Pancreas (tissue), 10 donors: ENCODE data around the gene DENND1A. TPM values are rescaled to one million over a fixed set of nuclear protein-coding genes. Genes with fewer than 3 reads are reported as not detected.

ENCODE experiments used
- ATAC-seq, 4 donors: fragments of 200-7000 bp; cut with Tn5 transposase; one replicate each; pipeline versions ENCODE4 v1.8.0 to v1.9.1; 2020; ENCODE audit warnings: mild to moderate bottlenecking in 4 of 4, moderate library complexity in 4 of 4
- DNase-seq, 6 donors: peaks; one replicate each; pipeline ENCODE4 v3.0.0-alpha.2; 2020
- FAIRE-seq: peaks from 2 replicates; lab custom pipeline; 2012; peaks lifted over from hg19 to GRCh38; lab: Jason Lieb, UNC
- H3K27ac ChIP-seq, 4 donors: fragments of 200-600 bp; sonication (generic); 1 replicate in 3 of 4; 2 replicates in 1 of 4; pipeline versions ENCODE4 v1.5.0 to v1.8.0; 2020
- H3K27me3 ChIP-seq, 4 donors: fragments of 200-600 bp; one replicate each; pipeline ENCODE4 v1.8.0; 2021
- H3K36me3 ChIP-seq, 3 donors: fragments of 200-600 bp; sonication (generic) in 1 of 3; one replicate each; pipeline versions ENCODE4 v1.5.0 to v1.8.0; 2020 to 2021
- H3K4me1 ChIP-seq, 3 donors: fragments of 200-600 bp; one replicate each; pipeline ENCODE4 v1.8.0; 2021
- H3K4me3 ChIP-seq, 4 donors: fragments of 200-600 bp; sonication (generic) in 2 of 4; one replicate each; pipeline versions ENCODE4 v1.5.0 to v1.8.0; 2020 to 2021
- H3K9me3 ChIP-seq, 4 donors: fragments of 200-600 bp; one replicate each; pipeline ENCODE4 v1.8.0; 2021
- CTCF ChIP-seq, 4 donors: fragments of 200-600 bp; sonication (generic) in 3 of 4; IDR thresholded peaks; one replicate each; pipeline versions ENCODE4 v1.5.0 to v1.8.0; 2021; ENCODE audit warnings: antibody characterized with exemption in 4 of 4
- WGBS, 2 donors: extraction: QIAGEN DNeasy Blood & Tissue Kit; methylation state at CpG; one replicate each; pipeline ENCODE4 v1.1.7; 2013; 5-methylcytosine and 5-hydroxymethylcytosine counted together
- intact Hi-C, 3 donors: fragments of 100-400 bp; cut with DNase I; formaldehyde crosslinking; loops; one replicate each; pipeline versions ENCODE4 v1.11.1 to v1.14.2; 2022
- polyA plus RNA-seq, 2 donors: library from polyadenylated mRNA; stranded (reverse); fragments of 200-250 nt; gene quantifications; one replicate each; pipeline ENCODE4 v1.2.3, GENCODE V29; 2013
- total RNA-seq, 6 donors: library from RNA; stranded (reverse); fragmentation: NEBNext Ultra II Directional in 4 of 6; extraction: Animal tissue kit (Norgen Biotek cat#: 25700) in 4 of 6; gene quantifications; one replicate each; pipeline versions ENCODE4 v1.2.1 to v1.2.4, GENCODE V29; 2021 to 2023
- donor health status: healthy with polysubstance abuse.
- donor health status: DM: no; HTN: no; CAD: no; lungs with moderate emphysema.
- donor health status: DM: no; HTN: no; CAD: no.
- donor health status: control.
- donor health status: control.
- donor health status: Bipolar disorder and iron deficiency.
- donor health status: DM: yes; HTN: yes; CAD: no.
- donor health status: DM: no; HTN: no; CAD: no.
- donor health status: DM: no; HTN: no; CAD: no.
- donor health status: DM: yes; HTN: yes; CAD: no.

DENND1A gene
- total and polyA plus RNA-seq, 8 donors = 4.5 to 8.3 (median 5.6) TPM

- no peak for ATAC-seq
- no peak overlapping the region for H3K27ac ChIP-seq
- no peak for DNase-seq
- peaks cover 0 to 4% (median 0%) of the 10 kb centered on the region in 3 donors for H3K4me1 ChIP-seq
- intact Hi-C loops = no loop called here
- WGBS, 2 donors = 96 to 98% methylated on average over 7 of the region's 7 CpGs
- no peaks in the 10 kb centered on the region for H3K9me3 ChIP-seq
- TF ChIP-seq CTCF (IDR thresholded peaks at IDR 0.05) = no peak
- no peaks in the 10 kb centered on the region for H3K27me3 ChIP-seq
- H3K36me3 ChIP-seq = no peaks in the 10 kb centered on the region
- no peak overlapping the region for H3K4me3 ChIP-seq
- no peak for FAIRE-seq
Measured at GRCh38 chr9:123795336-123795735, 134.6 kb downstream of the DENND1A start.

GRCh38 chr9:123792501-123792900 is 137.4 kb downstream of the DENND1A start:
- WGBS, 2 donors = 67 to 71% methylated on average over 4 of the region's 4 CpGs
- intact Hi-C loops = no loop called here
- no peak for ATAC-seq
- FAIRE-seq = no peak
- Histone ChIP-seq H3K9me3 (no peaks in the 10 kb centered on the region), H3K4me3 (no peak overlapping the region), H3K27me3 (no peaks in the 10 kb centered on the region), H3K4me1 (peaks cover 0 to 4% (median 0%) of the 10 kb centered on the region in 3 donors), H3K36me3 (no peaks in the 10 kb centered on the region), H3K27ac (no peak overlapping the region)
- no peak for DNase-seq
- no peak for TF ChIP-seq CTCF (IDR thresholded peaks at IDR 0.05)

GRCh38 chr9:123789554-123790292 is 140.2 kb downstream of the DENND1A start:
- Histone ChIP-seq H3K27me3 (no peaks in the 10 kb centered on the region), H3K9me3 (no peaks in the 10 kb centered on the region), H3K4me1 (peaks cover 0 to 4% (median 0%) of the 10 kb centered on the region in 3 donors), H3K4me3 (no peak overlapping the region), H3K36me3 (no peaks in the 10 kb centered on the region), H3K27ac (no peak overlapping the region)
- intact Hi-C loops = no loop called here
- FAIRE-seq = peak; percentile 32
- no peak for ATAC-seq
- TF ChIP-seq CTCF (IDR thresholded peaks at IDR 0.05) = no peak
- DNase-seq = no peak
- WGBS, 2 donors = 96 to 97% methylated on average over 5 of the region's 5 CpGs

- H3K27me3 ChIP-seq = no peaks in the 10 kb centered on the region
- 64% methylated on average over 1 of the region's 1 CpG for WGBS, 2 donors
- no peak for DNase-seq
- no peak overlapping the region for H3K4me3 ChIP-seq
- H3K36me3 ChIP-seq = no peaks in the 10 kb centered on the region
- no peaks in the 10 kb centered on the region for H3K9me3 ChIP-seq
- no peak for TF ChIP-seq CTCF (IDR thresholded peaks at IDR 0.05)
- intact Hi-C loops = no loop called here
- no peak for ATAC-seq
- H3K27ac ChIP-seq = no peak overlapping the region
- peaks cover 0 to 4% (median 0%) of the 10 kb centered on the region in 3 donors for H3K4me1 ChIP-seq
- FAIRE-seq = no peak
Measured at GRCh38 chr9:123787416-123787815, 142.5 kb downstream of the DENND1A start.

GRCh38 chr9:123784518-123784917 is 145.4 kb downstream of the DENND1A start:
- intact Hi-C loops = no loop called here
- H3K9me3 ChIP-seq = no peaks in the 10 kb centered on the region
- DNase-seq (no peak), ATAC-seq (no peak), FAIRE-seq (no peak)
- H3K4me1 ChIP-seq = no peaks in the 10 kb centered on the region
- H3K36me3 ChIP-seq = no peaks in the 10 kb centered on the region
- TF ChIP-seq CTCF (IDR thresholded peaks at IDR 0.05) = no peak
- 96 to 100% methylated on average over 1 of the region's 1 CpG for WGBS, 2 donors
- H3K4me3 ChIP-seq = no peak overlapping the region
- no peaks in the 10 kb centered on the region for H3K27me3 ChIP-seq
- H3K27ac ChIP-seq = no peak overlapping the region
